Renal pelvis (tissue), 4 donors: ENCODE results near the gene TMEM107. TPM values are rescaled to one million over a fixed set of nuclear protein-coding genes. Genes with fewer than 3 reads are reported as not detected.

Experiments used
- DNase-seq: peaks from one replicate; pipeline ENCODE4 v3.0.0-alpha.2; 2013
- polyA plus RNA-seq, 3 donors: library from polyadenylated mRNA; unstranded; fragments of 120-200 nt; gene quantifications; one replicate each; pipeline ENCODE4 v1.2.1, GENCODE V29; 2013; ENCODE audit not compliant: insufficient read length in 3 of 3

Gene TMEM107
- polyA plus RNA-seq, 3 donors = 24.3 to 29.2 (median 28.6) TPM

DNA sequence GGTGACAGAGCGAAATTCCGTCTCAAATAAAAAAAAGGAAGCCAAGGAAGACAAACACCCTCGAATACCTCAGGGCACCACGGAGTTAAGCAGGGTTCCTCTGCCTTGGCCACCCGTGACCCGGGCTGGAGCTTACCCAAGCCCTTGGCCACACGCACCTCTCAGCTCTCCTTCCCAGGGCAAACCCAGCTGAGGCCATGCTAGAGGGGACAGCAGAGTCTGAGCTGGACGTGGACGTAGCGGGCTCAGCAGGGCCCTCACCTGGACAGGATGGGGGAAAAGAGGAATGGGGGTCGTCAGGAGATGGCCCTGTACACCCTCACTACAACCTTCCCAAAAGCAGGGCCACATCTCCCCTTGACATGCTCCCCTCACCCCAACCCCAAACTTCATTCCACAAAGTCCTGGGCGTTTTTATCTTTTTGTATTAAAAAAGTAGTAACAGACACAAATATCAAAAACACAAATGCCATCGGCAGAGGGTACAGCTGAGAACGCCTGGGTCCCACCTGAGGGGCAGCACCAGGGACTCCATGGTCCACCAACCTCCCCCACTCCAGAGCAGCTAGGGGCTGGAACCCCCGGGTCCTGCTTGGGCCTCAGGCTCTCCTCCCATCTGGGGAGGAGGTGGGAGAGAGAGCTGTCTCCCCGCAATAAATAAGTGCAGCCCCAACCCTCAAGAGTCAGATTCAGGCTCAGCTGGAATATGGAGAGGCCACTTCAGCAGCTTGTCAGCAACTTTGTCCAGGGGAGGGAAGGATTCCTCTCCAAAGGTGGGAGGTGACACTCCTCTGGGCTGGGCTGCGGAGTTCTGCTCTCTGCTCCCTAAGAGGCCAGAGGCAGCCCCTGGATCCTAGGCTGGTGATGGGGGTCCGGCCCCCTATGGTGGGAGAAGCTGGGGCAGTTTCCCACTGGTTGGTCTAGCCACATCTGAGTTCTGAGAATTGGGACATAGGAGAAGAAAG, 35.8 kb downstream of the TMEM107 start:
- no peak for DNase-seq

DNA sequence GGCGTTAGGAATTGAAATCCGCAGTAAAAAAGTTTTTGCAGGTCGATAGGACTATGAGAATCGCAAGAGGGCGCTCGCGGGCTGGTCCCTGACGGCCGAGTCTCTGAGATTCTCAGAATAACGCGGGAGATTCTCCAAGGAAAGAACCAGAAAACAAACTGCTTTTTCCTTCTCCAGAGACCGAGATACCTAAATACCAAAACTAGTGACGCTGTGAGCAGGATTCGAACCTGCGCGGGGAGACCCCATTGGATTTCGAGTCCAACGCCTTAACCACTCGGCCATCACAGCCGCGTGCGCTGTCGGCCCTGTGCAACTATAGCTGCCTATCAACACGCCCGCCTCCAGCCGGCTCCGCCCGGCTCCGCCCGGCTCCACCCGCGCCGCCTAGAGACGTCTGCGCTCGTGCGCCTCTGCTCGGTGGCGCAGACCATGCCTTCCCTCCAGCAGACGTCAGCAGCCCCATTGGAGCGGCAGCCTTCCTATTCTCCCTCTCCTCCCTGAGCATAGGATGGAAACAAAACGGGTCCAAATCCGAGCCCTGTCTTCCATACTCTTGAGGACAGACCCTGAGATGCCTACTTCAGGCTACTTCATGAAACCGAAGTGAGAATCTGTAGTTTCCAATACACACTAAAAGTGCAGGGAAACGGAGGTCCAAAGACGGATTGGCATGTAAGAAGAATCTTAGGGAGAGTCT, 37.4 kb downstream of the TMEM107 start:
- peak; percentile 97 for DNase-seq

DNA sequence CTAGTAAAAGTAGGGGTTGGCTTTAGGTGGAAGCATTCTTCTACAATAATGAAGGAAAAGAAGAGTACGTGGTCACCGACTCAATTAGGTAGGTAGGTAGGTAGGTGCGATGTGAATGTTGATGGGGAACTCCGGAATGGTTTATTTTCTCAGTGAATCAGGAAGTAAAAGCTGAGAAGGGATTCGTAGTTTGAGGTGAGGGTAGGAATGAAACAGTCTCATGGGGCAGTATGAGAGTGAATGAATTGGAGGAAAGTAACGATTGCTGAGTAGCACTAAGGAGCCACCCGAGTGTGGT, 37.9 kb downstream of the TMEM107 start:
- DNase-seq = no peak

DNA sequence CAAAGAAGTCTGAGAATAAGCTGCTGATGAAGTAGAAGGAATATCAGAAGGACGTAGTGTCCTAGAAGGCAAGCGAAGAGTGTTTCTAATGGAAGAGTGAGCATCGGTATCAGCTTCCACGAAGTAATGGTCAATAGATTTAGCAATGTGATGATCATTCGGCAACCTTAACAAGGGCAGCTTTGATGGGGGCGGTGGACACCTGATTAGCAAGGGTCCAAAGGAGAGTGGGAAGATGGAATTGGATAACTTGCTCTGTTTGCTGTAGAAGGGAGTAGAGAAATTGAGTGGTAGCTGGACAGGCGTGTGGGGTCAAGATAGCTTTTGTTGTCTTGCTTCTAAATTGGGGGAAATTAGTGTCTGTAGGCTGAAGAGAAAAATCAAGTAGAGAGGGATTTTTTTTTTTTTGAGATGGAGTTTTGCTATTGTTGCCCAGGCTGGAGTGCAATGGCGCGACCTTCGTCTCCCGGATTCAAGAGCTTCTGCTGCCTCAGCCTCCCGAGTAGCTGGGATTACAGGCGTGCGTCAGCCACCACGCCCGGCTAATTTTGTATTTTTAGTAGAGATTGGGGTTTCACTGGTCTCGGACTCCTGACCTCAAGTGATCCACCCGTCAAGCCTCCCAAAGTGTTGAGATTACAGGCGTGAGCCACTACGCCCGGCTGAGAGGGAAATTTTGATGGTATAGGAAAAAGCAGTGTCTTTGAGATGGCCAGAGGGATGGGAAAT, 38.4 kb downstream of the TMEM107 start:
- no peak for DNase-seq

DNA sequence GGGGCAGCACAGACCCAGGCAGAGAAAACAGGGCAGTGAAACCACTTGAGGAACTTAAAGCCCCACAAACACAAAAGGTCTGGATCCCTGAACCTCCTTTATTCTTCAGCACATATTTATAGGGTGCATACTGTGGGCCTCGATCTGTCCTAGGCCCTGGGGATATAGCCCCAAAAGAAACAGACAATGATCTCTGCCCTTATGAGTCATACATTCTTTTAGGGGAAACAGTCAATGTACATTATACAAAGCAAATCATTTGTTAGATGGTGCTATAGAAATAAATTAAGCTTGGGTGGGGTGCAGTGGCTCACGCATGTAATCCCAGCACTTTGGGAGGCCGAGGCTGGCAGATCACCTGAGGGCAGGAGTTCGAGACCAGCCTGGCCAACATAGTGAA, 42.2 kb downstream of the TMEM107 start:
- no peak for DNase-seq

DNA sequence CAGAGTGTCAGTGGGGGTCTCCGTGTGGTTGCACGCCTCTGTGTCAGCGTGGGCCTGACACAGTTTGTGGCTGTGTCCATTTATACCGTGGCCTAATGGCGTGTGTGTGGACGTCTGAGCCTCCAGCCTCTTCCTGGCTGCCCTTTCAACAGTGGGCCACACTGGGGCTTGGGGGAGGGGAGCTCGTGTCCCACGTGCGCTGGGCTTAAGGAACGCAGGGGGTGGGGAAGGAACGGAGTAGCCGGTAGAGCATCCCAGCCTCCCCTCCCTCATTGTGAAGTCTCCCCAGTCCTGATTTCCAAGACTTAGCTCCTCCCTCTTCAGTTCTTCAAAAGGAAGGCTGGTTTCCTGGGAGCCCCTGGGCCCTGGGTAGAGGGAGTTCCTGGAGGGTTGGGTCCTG, 42.8 kb downstream of the TMEM107 start:
- no peak for DNase-seq

DNA sequence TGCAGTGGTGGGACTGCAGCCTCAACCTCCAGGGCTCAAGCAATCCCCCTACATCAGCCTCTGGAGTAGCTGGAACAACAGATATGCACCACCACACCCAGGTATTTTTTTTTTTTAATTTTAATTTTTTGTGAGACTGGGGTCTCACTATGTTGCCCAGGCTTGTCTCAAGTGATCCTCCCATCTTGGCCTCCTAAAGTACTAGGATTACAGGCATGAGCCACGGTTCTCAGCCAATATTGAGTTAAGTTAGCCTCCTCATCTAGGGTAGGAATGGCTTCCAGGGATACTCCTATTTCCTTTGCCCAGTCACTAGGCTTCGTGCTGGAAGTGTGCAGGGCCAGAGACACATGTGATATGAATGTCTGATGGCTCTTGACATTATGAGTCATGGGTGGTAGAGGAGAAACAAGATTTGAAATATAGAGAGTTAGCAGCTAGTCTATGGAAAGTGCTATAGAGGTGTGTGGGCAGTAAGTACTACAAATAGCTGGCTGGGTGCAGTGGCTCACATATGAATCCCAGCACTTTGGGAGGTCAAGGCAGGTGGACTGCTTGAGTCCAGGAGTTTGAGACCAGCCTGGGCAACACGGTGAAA, 44.2 kb downstream of the TMEM107 start:
- DNase-seq = no peak

DNA sequence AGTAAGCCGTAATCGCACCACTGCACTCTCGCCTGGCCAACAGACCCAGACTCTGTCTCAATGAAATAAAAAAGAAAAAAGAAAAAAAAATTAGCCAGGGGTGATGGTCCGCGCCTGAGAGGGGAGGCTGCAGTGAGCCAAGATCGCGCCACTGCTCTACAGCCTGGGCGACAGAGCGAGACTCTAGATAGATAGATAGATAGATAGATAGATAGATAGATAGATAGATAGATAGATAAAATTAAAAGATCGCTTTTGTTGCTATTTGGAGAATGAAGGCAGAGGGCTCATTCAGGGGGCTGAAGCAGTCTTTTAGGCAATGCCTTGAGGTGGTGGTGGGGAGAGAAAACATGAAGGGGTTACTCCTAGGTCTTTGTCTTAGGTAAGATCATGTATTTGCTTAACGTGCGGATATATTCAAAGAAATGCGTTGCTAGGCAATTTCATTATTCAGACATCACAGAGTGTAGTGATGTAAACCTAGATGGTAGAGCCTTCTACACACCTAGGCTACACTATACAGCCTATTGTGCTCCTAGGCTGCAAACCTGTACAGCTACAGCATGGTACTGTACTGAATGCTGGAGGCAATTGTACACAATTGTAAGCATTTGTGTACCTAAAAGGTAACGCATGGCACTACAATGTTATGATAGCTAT, 47.9 kb downstream of the TMEM107 start:
- no peak for DNase-seq

DNA sequence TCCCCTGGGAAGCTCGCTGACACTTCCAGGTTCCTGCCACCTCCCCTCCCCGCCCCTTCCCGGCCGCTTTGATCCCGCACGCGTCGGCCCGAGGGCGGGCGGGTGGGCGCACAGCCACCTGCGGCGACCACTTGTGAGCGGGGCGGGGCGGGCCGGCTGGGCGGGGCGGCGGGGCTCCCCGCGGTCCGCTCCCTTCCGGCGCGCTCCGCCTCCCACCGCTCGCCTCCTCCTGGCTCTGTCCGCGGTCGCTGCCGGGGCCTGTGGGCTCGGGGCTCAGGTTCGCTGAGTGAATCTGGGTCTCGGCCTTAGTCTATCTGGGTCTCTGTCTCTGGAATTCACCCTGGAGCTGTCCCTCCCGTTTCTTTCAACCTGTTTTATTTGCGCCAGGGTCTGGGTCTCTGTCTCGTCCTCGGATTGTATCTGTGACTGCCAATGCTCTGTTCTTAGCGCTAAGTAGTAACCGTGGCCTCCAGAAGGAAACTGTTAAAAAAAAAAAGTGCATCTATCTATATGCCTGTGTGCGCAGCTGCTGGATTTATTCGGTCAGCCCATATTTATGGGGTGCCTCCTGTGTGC, 49.6 kb downstream of the TMEM107 start:
- peak; percentile 33 for DNase-seq

DNA sequence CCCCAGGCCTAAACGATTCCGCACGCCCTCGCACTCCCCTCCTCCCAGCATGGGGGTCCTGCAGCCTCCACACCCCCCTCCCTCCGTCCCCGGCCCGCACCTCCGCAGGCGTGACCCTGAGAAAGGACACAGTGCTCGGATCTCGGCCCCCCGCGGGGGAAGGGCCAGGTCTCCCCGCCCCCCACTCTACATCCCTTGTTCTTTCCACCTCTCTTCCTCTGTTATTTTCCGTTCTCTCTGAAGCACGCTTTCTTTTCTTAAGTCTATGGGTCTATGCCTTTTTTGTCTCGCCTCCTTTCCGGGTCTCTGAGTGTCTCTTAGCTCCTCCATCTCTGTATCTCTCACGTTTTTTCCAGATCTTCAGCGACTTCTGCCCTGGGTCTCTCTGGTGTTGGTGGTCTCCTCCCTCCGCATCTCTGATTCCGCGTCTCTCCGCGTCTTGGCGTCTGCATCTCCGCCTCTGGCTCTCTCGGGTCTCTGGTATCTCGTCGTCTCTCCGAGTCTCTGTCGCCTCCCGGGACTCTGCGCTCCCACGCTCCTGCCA, 50.2 kb downstream of the TMEM107 start:
- no peak for DNase-seq

DNA sequence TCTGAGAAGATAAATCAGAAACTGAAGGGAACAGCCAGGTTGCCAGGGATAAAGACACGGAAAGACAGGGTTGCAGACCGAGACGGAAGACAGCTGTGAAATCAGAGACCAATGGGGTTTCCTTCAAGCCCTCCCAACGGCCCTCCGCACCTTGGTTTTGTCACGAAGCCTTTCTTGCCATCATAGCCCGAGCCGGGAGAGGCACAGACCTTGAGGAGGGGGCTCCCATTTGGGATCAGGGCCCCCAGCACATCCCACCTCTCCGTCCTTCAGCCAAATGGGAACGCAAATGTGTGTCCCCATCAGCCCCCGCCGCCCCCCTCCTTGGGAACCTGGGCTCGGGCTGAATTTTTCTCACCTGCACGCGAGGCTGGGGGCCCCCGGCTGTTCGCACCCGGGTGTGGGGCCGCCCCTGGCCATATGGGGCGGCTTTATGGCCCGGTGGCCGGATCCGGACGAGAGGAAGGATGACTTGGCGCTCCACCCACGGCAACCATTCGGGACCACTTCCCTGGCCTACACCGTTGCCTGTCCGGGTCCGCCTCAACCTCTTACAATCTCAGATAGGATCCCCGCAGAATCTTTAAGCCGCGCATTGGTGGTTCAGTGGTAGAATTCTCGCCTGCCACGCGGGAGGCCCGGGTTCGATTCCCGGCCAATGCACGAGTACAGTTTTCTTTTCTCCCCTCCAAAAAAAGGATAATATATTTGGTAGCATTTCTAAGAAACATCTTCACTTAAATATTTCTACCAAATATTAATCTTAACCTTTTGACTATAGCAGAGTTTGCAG, 50.8 kb downstream of the TMEM107 start:
- peak; percentile 82 for DNase-seq

DNA sequence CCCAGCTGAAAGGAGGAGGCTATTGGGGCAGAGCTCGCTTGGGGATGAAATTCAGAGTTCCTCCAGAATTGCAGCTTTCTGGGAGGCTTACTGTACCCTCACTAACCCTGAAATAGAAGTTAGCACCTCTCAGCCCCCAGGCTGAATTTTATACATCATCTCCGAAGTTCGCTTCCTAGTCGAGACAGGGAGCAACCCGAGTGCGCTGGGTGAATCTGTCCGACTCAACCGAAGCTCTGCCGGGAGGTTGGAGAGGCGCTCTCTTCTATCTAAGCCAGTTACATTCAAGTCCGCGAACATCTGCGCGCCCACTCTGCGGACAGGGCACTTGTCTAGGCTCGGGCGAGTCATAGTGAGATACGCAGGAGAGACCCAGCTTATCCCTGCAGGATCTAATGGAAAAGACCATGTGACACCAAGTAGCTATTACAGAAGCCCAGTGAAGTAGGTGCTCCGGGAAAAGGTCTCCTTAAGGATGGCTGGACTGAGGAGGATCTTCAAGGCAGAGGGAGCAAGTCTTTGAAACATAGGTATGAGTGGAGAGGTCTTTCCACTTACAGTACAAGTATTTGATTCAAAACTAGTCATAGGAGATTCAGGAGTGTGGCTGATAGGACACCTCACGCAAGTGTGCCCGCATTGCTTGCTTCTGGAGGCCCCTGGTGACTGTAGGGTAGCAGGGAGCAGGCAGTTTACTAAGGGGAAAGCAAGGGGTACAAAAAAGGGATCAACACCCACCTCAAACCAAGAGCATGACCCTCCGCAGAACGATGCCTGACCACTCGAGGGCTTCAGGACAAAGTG, 51.6 kb downstream of the TMEM107 start:
- no peak for DNase-seq

DNA sequence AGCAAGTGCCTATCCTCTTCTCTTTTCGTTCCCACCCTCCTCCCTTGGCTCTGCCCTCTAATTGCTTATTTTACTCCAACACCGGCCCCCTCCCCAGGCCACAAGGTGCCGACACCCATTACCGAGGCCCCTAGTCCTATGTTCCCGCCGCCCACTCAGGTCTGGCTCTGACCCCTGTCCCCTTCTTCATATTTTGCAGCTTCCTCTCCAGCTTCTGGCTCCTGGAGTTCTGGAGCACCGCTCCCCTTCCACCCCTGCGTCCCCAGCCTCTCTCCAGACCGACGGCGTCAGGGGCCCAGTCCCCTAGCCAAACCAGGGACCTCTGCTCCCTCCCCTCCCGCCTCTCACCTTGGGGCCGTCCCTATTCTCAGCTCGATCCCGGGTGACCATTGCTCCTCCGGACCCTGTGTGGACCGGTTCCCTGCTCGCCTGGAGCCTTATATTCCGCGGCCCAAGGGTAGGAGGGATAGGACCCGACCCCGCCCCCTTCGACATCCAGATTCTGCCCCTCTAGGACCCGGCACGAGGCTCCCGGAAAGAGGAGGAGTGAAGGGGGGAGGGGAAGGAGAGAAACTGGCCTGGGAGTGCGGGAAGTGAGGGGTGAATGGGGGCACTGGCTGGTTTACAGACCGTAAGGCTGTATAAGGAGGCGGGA, 52.4 kb downstream of the TMEM107 start, which contains the start of gene HES7:
Gene HES7, minus strand, starts transcription at position 412 of the 655 bp plus-strand sequence. Its CDS starts 22 bp downstream, at position 390.
- no peak for DNase-seq

DNA sequence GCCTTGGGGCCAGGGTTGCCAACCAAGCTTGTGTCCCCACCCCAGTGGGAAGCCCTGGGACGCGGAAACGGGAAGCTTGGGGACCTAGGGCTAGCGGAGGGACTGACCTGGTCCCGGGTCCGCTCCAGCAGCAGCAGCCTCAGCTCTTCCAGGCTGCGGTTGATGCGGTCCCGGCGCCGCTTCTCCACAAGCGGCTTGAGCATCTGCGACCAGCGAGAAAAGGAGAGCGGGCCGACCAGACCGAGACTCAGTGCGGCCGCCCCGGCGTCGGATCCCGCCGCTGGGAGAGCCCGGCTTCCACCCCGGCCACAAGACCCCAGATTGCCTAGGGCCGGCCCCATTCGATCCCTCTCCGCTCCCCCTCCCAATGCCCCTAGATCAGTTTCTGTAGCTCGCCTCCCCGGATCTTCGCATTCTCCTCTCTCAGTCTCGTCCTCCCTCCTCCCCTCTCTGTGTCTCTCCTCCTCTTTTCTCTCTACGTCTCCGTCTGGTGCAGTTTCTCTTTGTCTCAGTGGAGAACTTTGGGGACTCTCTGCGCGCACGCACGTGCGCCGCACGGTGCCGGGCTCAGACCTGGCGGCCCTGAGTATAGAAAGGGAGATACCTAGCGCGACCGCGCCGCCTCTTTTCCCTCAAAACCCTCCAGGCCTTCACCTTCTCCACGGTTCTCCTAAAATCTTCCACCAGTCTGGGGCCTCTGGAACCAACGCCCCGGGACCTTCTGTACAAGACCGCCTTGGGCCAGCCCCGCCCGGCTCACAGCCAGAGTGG, 53.1 kb downstream of the TMEM107 start:
- no peak for DNase-seq
